ENCODE results near the gene ANKS1B.

The ANKS1B gene

GRCh38 chr12:99128246-99128802 is 856.4 kb downstream of the ANKS1B start:
- DNase-seq (ENCODE audit: low read depth) = no peak

- no peak for DNase-seq (ENCODE audit: low read depth)
Measured at GRCh38 chr12:99122959-99123358, 861.8 kb downstream of the ANKS1B start.

- DNase-seq (ENCODE audit: low read depth) = no peak
Measured at GRCh38 chr12:99122496-99122895, 862.2 kb downstream of the ANKS1B start.

- DNase-seq (ENCODE audit: low read depth) = no peak
Measured at GRCh38 chr12:99121546-99121945, 863.2 kb downstream of the ANKS1B start.

- DNase-seq (ENCODE audit: low read depth) = no peak
Measured at GRCh38 chr12:99119943-99120342, 864.8 kb downstream of the ANKS1B start.

GRCh38 chr12:99119449-99119848 is 865.3 kb downstream of the ANKS1B start:
- no peak for DNase-seq (ENCODE audit: low read depth)

GRCh38 chr12:99111600-99111999 is 873.1 kb downstream of the ANKS1B start:
- DNase-seq (ENCODE audit: low read depth) = no peak

- DNase-seq (ENCODE audit: low read depth) = no peak
Measured at GRCh38 chr12:99110868-99111267, 873.9 kb downstream of the ANKS1B start.

GRCh38 chr12:99110212-99110611 is 874.5 kb downstream of the ANKS1B start:
- no peak for DNase-seq (ENCODE audit: low read depth)

GRCh38 chr12:99108924-99109323 is 875.8 kb downstream of the ANKS1B start:
- DNase-seq (ENCODE audit: low read depth) = no peak

GRCh38 chr12:99099786-99100185 is 885.0 kb downstream of the ANKS1B start:
- no peak for DNase-seq (ENCODE audit: low read depth)

- DNase-seq (ENCODE audit: low read depth) = no peak
Measured at GRCh38 chr12:99097171-99097570, 887.6 kb downstream of the ANKS1B start.

GRCh38 chr12:99093166-99093565 is 891.6 kb downstream of the ANKS1B start:
- DNase-seq (ENCODE audit: low read depth) = no peak

GRCh38 chr12:99092100-99092851 is 892.5 kb downstream of the ANKS1B start:
- DNase-seq (ENCODE audit: low read depth) = no peak

GRCh38 chr12:99087278-99087677 is 897.5 kb downstream of the ANKS1B start:
- no peak for DNase-seq (ENCODE audit: low read depth)

GRCh38 chr12:99079811-99080210 is 904.9 kb downstream of the ANKS1B start:
- no peak for DNase-seq (ENCODE audit: low read depth)

- no peak for DNase-seq (ENCODE audit: low read depth)
Measured at GRCh38 chr12:99068993-99069747, 915.6 kb downstream of the ANKS1B start.

GRCh38 chr12:99067171-99067785 is 917.5 kb downstream of the ANKS1B start:
- no peak for DNase-seq (ENCODE audit: low read depth)

GRCh38 chr12:99066726-99067125 is 918.0 kb downstream of the ANKS1B start:
- no peak for DNase-seq (ENCODE audit: low read depth)

GRCh38 chr12:99063182-99063581 is 921.6 kb downstream of the ANKS1B start:
- no peak for DNase-seq (ENCODE audit: low read depth)

- DNase-seq (ENCODE audit: low read depth) = no peak
Measured at GRCh38 chr12:99059824-99060511, 924.8 kb downstream of the ANKS1B start.

GRCh38 chr12:99057670-99058069 is 927.1 kb downstream of the ANKS1B start:
- DNase-seq (ENCODE audit: low read depth) = no peak

All from stimulated activated CD8-positive, alpha-beta memory T cell treated with anti-CD3 and anti-CD28 coated beads, Interleukin-12 subunit alpha, Interleukin-12 subunit beta, amount 100 ng/mL, for 4 hours (primary cell).